Measurements from ENCODE around the gene RPS27L. TPM values are rescaled to one million over a fixed set of nuclear protein-coding genes. Genes with fewer than 3 reads are reported as not detected.

Gene RPS27L
- total RNA-seq, 1 donor from 2014 or later = 202 TPM

DNA sequence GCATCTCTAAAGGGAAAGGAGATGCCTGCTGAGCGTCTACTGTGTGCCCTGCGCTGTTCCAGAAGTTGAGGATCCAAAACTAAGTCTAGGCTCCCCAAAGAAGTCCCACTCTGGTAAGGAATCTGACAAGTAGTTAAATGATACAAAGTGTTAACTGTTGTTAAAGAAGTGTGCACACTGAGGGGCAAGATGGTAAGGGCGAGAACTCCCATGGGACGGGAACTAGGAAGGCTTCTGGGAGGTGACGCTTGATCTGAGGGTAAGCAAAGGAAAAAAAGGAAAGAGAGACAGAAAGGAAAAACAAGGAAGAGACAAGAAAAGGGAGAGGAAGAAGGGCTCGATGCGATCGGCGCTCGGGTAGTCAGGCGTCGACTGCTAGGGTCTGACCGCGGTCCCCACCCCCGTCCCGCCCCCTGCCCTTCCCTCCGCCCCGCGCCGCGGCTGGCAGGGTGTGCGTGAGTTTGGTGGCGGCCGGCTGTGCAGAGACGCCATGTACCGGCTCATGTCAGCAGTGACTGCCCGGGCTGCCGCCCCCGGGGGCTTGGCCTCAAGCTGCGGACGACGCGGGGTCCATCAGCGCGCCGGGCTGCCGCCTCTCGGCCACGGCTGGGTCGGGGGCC, 35.8 kb downstream of the RPS27L start, which contains the start of gene LACTB:
Gene LACTB (plus strand): TSS at position 480 of the 620 bp plus-strand sequence. CDS start 11 bp downstream, at position 491.
- no peaks in the 10 kb centered on the region for H3K27me3 Mint-ChIP-seq (ENCODE audit: unreplicated experiment)
- peaks cover 4% of the 10 kb centered on the region for H3K36me3 Mint-ChIP-seq (ENCODE audit: unreplicated experiment)
- H3K4me3 Mint-ChIP-seq (ENCODE audit: unreplicated experiment) = peak within 1 kb of the TSS; percentile 91
- peak within 1 kb of the TSS; percentile 92 for H3K27ac Mint-ChIP-seq (ENCODE audit: unreplicated experiment)
- H3K9me3 Mint-ChIP-seq (ENCODE audit: unreplicated experiment) = peaks cover 10% of the 10 kb centered on the region
- peak; percentile 95 for DNase-seq (ENCODE audit: extremely low spot score, unreplicated experiment)
- H3K4me1 Mint-ChIP-seq (ENCODE audit: unreplicated experiment) = peaks cover 13% of the 10 kb centered on the region
- TF ChIP-seq CTCF (IDR thresholded peaks at IDR 0.05) = no peak

DNA sequence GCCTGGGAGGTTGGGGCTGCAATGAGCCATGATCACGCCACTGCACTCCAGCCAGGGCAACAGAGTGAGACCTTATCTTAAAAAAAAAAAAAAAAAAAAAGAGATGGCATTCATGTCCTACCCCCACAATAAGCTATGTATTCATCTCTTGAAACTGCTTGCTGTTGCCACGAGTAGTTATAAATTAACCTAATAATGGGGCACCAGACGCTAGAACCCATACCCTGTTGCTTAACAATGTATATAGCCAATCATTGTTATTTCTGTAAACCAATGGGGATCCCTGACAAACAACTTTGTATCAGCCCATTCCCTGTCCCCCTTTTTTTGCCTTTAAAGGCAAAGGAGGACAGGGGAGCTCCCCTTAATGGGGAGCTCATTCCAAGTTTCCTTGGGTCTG, 38.4 kb downstream of the RPS27L start:
- Mint-ChIP-seq H3K4me3 (ENCODE audit: unreplicated experiment) (no peak overlapping the region), H3K27me3 (ENCODE audit: unreplicated experiment) (no peaks in the 10 kb centered on the region), H3K4me1 (ENCODE audit: unreplicated experiment) (peaks cover 18% of the 10 kb centered on the region), H3K27ac (ENCODE audit: unreplicated experiment) (no peak overlapping the region), H3K36me3 (ENCODE audit: unreplicated experiment) (peaks cover 4% of the 10 kb centered on the region), H3K9me3 (ENCODE audit: unreplicated experiment) (peaks cover 10% of the 10 kb centered on the region)
- TF ChIP-seq CTCF (IDR thresholded peaks at IDR 0.05) = no peak
- DNase-seq (ENCODE audit: extremely low spot score, unreplicated experiment) = no peak

DNA sequence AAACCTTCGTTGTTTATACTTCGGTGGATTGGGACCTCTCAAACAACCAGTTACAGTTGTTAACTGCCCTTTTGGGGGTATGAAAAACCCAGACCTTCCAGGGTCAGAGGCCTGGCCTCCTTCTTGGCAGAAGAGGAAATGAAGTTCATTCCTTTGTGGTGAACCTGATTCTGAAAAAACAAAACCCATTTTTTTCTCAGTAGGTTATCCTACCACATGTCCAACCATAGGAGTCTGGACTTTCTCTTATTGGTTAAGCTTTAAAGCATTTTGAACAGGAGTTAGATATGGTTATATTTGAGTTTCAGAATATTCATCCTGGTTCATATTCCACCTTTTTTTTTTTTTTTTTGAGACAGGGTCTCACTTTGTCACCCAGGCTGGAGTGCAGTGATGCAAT, 42.8 kb downstream of the RPS27L start:
- no peak for DNase-seq (ENCODE audit: extremely low spot score, unreplicated experiment)
- Mint-ChIP-seq H3K4me3 (ENCODE audit: unreplicated experiment) (no peak overlapping the region), H3K4me1 (ENCODE audit: unreplicated experiment) (peaks cover 5% of the 10 kb centered on the region), H3K36me3 (ENCODE audit: unreplicated experiment) (peaks cover under 1% of the 10 kb centered on the region), H3K27ac (ENCODE audit: unreplicated experiment) (no peak overlapping the region), H3K9me3 (ENCODE audit: unreplicated experiment) (peaks cover 4% of the 10 kb centered on the region), H3K27me3 (ENCODE audit: unreplicated experiment) (no peaks in the 10 kb centered on the region)
- no peak for TF ChIP-seq CTCF (IDR thresholded peaks at IDR 0.05)

DNA sequence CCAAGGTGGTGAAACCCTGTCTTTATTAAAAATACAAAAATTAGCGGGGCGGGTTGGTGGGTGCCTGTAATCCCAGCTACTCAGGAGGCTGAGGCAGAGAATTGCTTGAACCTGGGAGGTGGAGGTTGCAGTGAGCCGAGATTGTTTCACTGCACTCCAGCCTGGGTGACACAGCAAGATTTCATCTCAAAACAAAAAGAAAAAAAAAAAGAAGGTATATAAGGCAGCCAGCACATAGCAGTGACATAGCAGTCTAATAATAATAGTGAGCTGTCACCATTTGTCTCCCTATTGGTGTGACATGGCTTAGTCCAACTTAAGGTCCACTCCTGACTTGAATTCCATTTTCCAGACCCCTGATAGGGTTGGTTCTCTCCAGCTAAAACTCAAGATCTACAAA, 44.4 kb downstream of the RPS27L start:
- Mint-ChIP-seq H3K4me3 (ENCODE audit: unreplicated experiment) (no peak overlapping the region), H3K4me1 (ENCODE audit: unreplicated experiment) (peaks cover 21% of the 10 kb centered on the region), H3K9me3 (ENCODE audit: unreplicated experiment) (no peaks in the 10 kb centered on the region), H3K27me3 (ENCODE audit: unreplicated experiment) (no peaks in the 10 kb centered on the region), H3K36me3 (ENCODE audit: unreplicated experiment) (no peaks in the 10 kb centered on the region), H3K27ac (ENCODE audit: unreplicated experiment) (no peak overlapping the region)
- no peak for TF ChIP-seq CTCF (IDR thresholded peaks at IDR 0.05)
- no peak for DNase-seq (ENCODE audit: extremely low spot score, unreplicated experiment)

DNA sequence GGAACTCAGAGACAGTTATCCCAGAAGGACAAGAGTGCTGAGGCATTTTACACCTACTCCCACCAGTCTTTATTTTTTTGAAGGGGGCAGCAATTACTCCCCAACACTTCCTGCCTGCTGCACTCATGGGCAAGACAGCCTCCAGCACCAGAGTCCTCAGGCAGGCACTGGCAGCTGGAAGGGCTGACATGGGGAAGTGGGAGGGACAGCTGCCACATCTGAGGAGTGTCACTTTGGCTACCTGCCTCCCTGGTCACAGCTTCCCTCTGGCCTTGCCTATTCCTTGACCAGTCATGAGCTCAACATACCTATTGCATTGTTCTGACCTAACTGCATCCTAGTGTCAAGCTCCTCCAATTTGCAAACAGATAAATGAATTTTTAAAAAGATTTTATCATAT, 45.8 kb downstream of the RPS27L start:
- Mint-ChIP-seq H3K27me3 (ENCODE audit: unreplicated experiment) (no peaks in the 10 kb centered on the region), H3K9me3 (ENCODE audit: unreplicated experiment) (no peaks in the 10 kb centered on the region), H3K27ac (ENCODE audit: unreplicated experiment) (no peak overlapping the region), H3K4me1 (ENCODE audit: unreplicated experiment) (peaks cover 25% of the 10 kb centered on the region), H3K4me3 (ENCODE audit: unreplicated experiment) (no peak overlapping the region), H3K36me3 (ENCODE audit: unreplicated experiment) (no peaks in the 10 kb centered on the region)
- DNase-seq (ENCODE audit: extremely low spot score, unreplicated experiment) = no peak
- no peak for TF ChIP-seq CTCF (IDR thresholded peaks at IDR 0.05)

All from osteocyte (in vitro differentiated cells).